HepG2 (cell line): ENCODE data around the gene FDPS. TPM values are rescaled to one million over a fixed set of nuclear protein-coding genes. Genes with fewer than 3 reads are reported as not detected.

Source experiments
- CBX1 ChIP-seq: IDR thresholded peaks from one replicate; pipeline ENCODE4 v1.6.1; 2016; ENCODE audit warnings: antibody characterized with exemption, low read depth
- GMEB2 ChIP-seq: IDR thresholded peaks from 2 replicates; pipeline ENCODE4 v1.6.1; 2016; ENCODE audit warnings: missing biosample characterization, missing genetic modification reagents, low read depth
- HMG20A ChIP-seq: IDR thresholded peaks from 2 replicates; pipeline ENCODE4 v1.6.1; 2016; ENCODE audit warnings: borderline replicate concordance
- KAT7 ChIP-seq: IDR thresholded peaks from 2 replicates; pipeline ENCODE4 v1.6.1; 2018; ENCODE audit warnings: borderline replicate concordance, missing compliant biosample characterization
- MLLT10 ChIP-seq: sonication (generic); formaldehyde crosslinking; IDR thresholded peaks from 2 replicates; pipeline ENCODE4 v1.4.0; 2020; ENCODE audit warnings: missing genetic modification reagents
- MTA3 ChIP-seq: sonication (generic); formaldehyde crosslinking; IDR thresholded peaks from 2 replicates; pipeline ENCODE4 v1.4.0; 2020; ENCODE audit warnings: missing genetic modification reagents
- NBN ChIP-seq: fragments of 450-650 bp; conservative IDR thresholded peaks from 2 replicates; pipeline ENCODE4 v1.6.1; 2017
- PAXIP1 ChIP-seq: sonication (generic); formaldehyde crosslinking; conservative IDR thresholded peaks from 2 replicates; pipeline ENCODE4 v1.4.0; 2020; ENCODE audit warnings: mild to moderate bottlenecking, missing genetic modification reagents, moderate library complexity
- RNF2 ChIP-seq: fragments of 450-650 bp; conservative IDR thresholded peaks from 2 replicates; pipeline ENCODE4 v1.6.1; 2016; ENCODE audit warnings: low read depth
- SATB2 ChIP-seq: sonication (generic); formaldehyde crosslinking; IDR thresholded peaks from 2 replicates; pipeline ENCODE4 v1.5.0; 2020; ENCODE audit warnings: missing genetic modification reagents
- XRCC5 ChIP-seq: fragments of 200-400 bp; formaldehyde crosslinking; optimal IDR thresholded peaks from 2 replicates; pipeline ENCODE3; 2017; ENCODE audit warnings: mild to moderate bottlenecking, low read length
- ZNF20 ChIP-seq: sonication (generic); formaldehyde crosslinking; IDR thresholded peaks from 2 replicates; pipeline ENCODE4 v1.4.0; 2020; ENCODE audit warnings: mild to moderate bottlenecking, moderate library complexity, missing genetic modification reagents
- ZNF337 ChIP-seq: sonication (generic); formaldehyde crosslinking; IDR thresholded peaks from 2 replicates; pipeline ENCODE4 v1.5.1; 2020; ENCODE audit warnings: missing genetic modification reagents, low read depth, mild to moderate bottlenecking, borderline replicate concordance
- ZNF468 ChIP-seq: sonication (generic); formaldehyde crosslinking; IDR thresholded peaks from 2 replicates; pipeline ENCODE4 v1.8.0; 2022; ENCODE audit warnings: mild to moderate bottlenecking, moderate library complexity, missing genetic modification reagents
- ZNF703 ChIP-seq: sonication (generic); formaldehyde crosslinking; IDR thresholded peaks from 2 replicates; pipeline ENCODE4 v1.5.1; 2020; ENCODE audit warnings: missing genetic modification reagents, mild to moderate bottlenecking, moderate library complexity, borderline replicate concordance
- ZUFSP ChIP-seq: sonication (generic); formaldehyde crosslinking; IDR thresholded peaks from 2 replicates; pipeline ENCODE4 v1.9.0; 2021; ENCODE audit warnings: missing genetic modification reagents, mild to moderate bottlenecking, borderline replicate concordance
- polyA plus RNA-seq, 8 experiments: library from polyadenylated mRNA; depleted of rRNA in 3 of 8; stranded (reverse) in 7 of 8; unstranded in 1 of 8; fragments of >200 nt; fragmentation: Illumina TruSeq in 4 of 8; extraction: Trizol in 4 of 8; gene quantifications; 2 replicates each; pipeline versions ENCODE4 v1.2.1 to v1.2.3, GENCODE V29; 2011 to 2016; ENCODE audit warnings: low read depth in 4 of 8, missing spikeins in 1 of 8, mixed read lengths in 1 of 8; ENCODE audit not compliant: insufficient read depth in 1 of 8
- total RNA-seq, 5 experiments: library from RNA; depleted of rRNA; stranded (reverse); fragments of >200 nt; fragmentation: Illumina TruSeq; extraction: Trizol; gene quantifications; 2 replicates each; pipeline ENCODE4 v1.2.3, GENCODE V29; 2016; ENCODE audit warnings: low read depth in 1 of 5
- TF ChIP-seq, protein P1 (sequence below): sonication (generic); formaldehyde crosslinking; IDR thresholded peaks from 2 replicates; pipeline ENCODE4 v1.4.0; 2020; ENCODE audit warnings: missing genetic modification reagents, borderline replicate concordance
- TF ChIP-seq, protein P2 (sequence below): sonication (generic); formaldehyde crosslinking; IDR thresholded peaks from 2 replicates; pipeline ENCODE4 v1.4.0; 2020; ENCODE audit warnings: mild to moderate bottlenecking, missing genetic modification reagents

FDPS gene
- total and polyA plus RNA-seq, 2 of the 13 experiments (the other 11 are each of a cell fraction or from before 2014, with no cell fraction given), result 264 to 519 TPM

GRCh38 chr1:155286544-155286943 lies 22.1 kb upstream of the FDPS start (continued):
- TF ChIP-seq PAXIP1 (peak; percentile 83), HMG20A (CRISPR knock-in tag) (no peak), MTA3 (CRISPR knock-in tag) (no peak), SATB2 (CRISPR knock-in tag) (no peak), KAT7 (CRISPR knock-in tag) (no peak), ZNF337 (CRISPR knock-in tag) (no peak), ZNF703 (no peak), MLLT10 (CRISPR knock-in tag) (no peak), CBX1 (no peak), ZNF468 (CRISPR knock-in tag) (no peak), ZUFSP (no peak), GMEB2 (CRISPR knock-in tag) (no peak), ZNF20 (CRISPR knock-in tag) (no peak), NBN (no peak), XRCC5 (peak; percentile 22), RNF2 (no peak)
- TF ChIP-seq, protein P1, sequence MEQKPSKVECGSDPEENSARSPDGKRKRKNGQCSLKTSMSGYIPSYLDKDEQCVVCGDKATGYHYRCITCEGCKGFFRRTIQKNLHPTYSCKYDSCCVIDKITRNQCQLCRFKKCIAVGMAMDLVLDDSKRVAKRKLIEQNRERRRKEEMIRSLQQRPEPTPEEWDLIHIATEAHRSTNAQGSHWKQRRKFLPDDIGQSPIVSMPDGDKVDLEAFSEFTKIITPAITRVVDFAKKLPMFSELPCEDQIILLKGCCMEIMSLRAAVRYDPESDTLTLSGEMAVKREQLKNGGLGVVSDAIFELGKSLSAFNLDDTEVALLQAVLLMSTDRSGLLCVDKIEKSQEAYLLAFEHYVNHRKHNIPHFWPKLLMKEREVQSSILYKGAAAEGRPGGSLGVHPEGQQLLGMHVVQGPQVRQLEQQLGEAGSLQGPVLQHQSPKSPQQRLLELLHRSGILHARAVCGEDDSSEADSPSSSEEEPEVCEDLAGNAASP (CRISPR knock-in tag), result peak; percentile 87; the same call in 1 of the 2 replicates
- TF ChIP-seq, protein P2, sequence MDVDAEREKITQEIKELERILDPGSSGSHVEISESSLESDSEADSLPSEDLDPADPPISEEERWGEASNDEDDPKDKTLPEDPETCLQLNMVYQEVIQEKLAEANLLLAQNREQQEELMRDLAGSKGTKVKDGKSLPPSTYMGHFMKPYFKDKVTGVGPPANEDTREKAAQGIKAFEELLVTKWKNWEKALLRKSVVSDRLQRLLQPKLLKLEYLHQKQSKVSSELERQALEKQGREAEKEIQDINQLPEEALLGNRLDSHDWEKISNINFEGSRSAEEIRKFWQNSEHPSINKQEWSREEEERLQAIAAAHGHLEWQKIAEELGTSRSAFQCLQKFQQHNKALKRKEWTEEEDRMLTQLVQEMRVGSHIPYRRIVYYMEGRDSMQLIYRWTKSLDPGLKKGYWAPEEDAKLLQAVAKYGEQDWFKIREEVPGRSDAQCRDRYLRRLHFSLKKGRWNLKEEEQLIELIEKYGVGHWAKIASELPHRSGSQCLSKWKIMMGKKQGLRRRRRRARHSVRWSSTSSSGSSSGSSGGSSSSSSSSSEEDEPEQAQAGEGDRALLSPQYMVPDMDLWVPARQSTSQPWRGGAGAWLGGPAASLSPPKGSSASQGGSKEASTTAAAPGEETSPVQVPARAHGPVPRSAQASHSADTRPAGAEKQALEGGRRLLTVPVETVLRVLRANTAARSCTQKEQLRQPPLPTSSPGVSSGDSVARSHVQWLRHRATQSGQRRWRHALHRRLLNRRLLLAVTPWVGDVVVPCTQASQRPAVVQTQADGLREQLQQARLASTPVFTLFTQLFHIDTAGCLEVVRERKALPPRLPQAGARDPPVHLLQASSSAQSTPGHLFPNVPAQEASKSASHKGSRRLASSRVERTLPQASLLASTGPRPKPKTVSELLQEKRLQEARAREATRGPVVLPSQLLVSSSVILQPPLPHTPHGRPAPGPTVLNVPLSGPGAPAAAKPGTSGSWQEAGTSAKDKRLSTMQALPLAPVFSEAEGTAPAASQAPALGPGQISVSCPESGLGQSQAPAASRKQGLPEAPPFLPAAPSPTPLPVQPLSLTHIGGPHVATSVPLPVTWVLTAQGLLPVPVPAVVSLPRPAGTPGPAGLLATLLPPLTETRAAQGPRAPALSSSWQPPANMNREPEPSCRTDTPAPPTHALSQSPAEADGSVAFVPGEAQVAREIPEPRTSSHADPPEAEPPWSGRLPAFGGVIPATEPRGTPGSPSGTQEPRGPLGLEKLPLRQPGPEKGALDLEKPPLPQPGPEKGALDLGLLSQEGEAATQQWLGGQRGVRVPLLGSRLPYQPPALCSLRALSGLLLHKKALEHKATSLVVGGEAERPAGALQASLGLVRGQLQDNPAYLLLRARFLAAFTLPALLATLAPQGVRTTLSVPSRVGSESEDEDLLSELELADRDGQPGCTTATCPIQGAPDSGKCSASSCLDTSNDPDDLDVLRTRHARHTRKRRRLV, result no peak
